Islet precursor cell (in vitro differentiated cells): ENCODE measurements around the gene PIP4K2A.

Experiments used
- DNase-seq: peaks from one replicate; pipeline ENCODE4 v3.0.0-alpha.2; 2018

PIP4K2A gene

GRCh38 chr10:22589851-22590514 is 124.4 kb downstream of the PIP4K2A start:
- no peak for DNase-seq

GRCh38 chr10:22588462-22588861 is 125.9 kb downstream of the PIP4K2A start:
- no peak for DNase-seq

DNA sequence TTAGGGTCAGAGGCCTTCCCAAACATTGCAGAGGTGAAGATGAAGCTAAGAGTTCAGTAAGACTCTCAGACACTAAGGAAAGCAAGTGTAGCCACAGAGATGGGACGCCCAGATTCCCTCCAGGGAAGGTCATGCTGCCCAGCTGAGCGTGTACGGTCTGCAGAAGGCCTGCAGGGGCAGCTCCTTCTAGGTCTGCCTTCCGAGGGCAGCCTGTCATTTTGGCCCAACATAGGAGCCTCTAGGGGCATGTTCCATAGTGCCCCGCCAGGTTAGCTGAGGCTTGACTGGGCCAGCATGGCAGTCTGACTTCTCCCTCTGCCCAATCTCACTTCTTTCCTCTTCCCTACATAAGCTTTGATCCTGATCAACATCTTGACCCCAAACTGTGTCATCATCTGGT is 130.7 kb downstream of the PIP4K2A start:
- DNase-seq, result no peak

- DNase-seq, result no peak
Observed at GRCh38 chr10:22581461-22581860, 132.9 kb downstream of the PIP4K2A start.

DNA sequence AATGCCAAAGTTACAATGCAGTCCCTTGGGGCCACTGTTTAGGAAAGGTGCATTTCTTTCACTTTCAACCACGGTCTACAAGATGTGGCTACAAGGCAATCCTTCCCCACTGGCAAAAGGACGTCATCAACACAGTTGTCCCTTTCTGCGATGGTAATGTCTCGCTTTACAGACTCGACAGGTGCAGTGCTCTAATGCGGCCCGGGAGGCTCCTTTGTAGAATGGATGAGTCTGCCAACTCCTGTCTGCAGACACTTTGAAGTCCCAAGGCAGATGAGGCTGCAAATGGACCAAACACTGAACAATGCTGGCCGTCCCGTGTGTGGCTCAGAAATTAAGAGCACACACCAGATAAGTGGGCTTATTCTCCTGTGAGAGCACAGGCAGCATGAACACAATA is 133.7 kb downstream of the PIP4K2A start:
- DNase-seq, result no peak

DNA sequence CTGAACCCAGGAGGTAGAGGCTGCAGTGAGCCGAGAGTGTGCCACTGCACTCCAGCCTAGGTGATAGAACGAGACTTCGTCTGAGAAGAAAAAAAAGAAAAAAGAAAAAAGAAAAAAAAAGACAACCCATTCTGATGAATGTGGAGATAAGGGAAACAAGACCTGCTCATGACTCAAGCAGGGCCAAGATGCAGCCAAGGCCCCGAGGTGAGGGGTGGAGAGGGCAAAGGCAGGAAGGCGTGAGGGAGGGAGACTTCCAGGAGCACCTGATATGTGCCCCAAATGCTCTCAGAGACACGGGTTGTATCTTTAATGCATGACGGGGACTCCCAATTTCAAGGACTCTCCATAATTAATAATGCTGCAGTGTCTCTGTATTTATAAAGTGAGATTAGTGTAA is 134.6 kb downstream of the PIP4K2A start:
- peak; percentile 55 for DNase-seq

- peak; percentile 55 for DNase-seq
Observed at GRCh38 chr10:22573820-22574569, 140.4 kb downstream of the PIP4K2A start.

GRCh38 chr10:22570733-22571430 is 143.5 kb downstream of the PIP4K2A start:
- no peak for DNase-seq

- DNase-seq, result no peak
Observed at GRCh38 chr10:22570234-22570633, 144.1 kb downstream of the PIP4K2A start.

- DNase-seq, result no peak
Observed at GRCh38 chr10:22568928-22569327, 145.4 kb downstream of the PIP4K2A start.

DNA sequence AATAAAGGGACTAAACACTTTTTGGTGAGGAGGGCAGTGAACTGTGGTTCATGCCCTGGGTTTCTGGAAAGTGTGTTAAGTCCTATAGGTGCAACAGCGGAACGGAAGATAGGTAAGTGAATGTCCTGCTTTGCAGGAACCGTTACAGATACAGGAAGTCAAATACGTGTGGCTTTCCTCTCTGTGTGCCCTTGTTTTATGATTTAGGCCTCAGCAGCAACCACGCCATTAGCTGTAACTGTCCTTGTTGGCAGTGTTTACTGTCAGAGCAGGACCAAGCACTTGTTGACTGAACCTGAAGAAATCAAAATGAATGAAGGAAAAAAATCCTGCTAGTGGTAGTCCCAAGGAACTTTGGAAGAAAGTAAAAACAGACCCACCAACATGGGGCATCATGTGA is 150.3 kb downstream of the PIP4K2A start:
- DNase-seq, result no peak

DNA sequence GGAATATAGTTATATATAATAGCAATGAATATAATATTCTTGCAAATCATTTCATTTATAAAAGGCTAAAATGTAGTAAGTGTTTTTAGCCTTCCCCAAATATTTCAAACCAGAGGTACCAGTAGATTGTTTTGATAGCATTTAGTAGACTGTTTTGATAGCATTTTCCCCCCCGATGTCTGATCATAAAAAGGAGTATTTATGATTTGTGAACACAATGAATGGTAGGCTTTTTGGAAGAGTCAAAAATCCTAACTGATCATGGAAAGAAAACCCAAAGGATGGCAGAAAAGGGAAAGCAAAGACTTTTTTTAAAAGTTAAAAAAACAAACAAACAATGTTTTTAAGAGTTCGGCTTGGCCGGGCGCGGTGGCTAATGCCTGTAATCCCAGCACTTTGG is 152.5 kb downstream of the PIP4K2A start:
- DNase-seq, result no peak

GRCh38 chr10:22560913-22561239 is 153.5 kb downstream of the PIP4K2A start:
- DNase-seq, result no peak

- no peak for DNase-seq
Observed at GRCh38 chr10:22560096-22560912, 154.1 kb downstream of the PIP4K2A start.

GRCh38 chr10:22557321-22557720 is 157.1 kb downstream of the PIP4K2A start:
- DNase-seq, result no peak

GRCh38 chr10:22556774-22557173 is 157.6 kb downstream of the PIP4K2A start:
- no peak for DNase-seq

GRCh38 chr10:22554461-22555182 is 159.8 kb downstream of the PIP4K2A start:
- DNase-seq, result peak; percentile 78

GRCh38 chr10:22553452-22553995 is 160.9 kb downstream of the PIP4K2A start:
- no peak for DNase-seq

GRCh38 chr10:22552888-22553378 is 161.4 kb downstream of the PIP4K2A start:
- peak; percentile 57 for DNase-seq

- no peak for DNase-seq
Observed at GRCh38 chr10:22551681-22552365, 162.6 kb downstream of the PIP4K2A start.

DNA sequence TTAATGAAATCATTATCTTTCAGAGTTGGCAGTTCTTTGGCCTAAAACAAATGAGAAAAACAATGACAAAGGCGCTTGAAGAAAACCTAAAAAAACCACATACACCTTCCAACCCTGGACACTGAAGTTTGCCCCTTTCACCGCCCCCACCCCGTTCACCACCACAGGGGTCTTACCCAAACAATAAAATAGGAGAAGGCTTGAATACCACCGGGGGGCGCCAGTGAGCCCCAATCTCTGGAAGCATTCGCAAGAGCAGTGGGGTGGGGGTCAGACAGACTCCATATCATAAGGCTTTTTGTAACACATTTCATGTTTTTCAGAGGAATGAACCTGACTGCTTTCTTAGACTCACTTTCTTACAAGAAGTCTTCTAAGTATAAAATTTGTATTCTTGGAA is 163.6 kb downstream of the PIP4K2A start:
- DNase-seq, result no peak
